Hindlimb muscle (tissue), 1 donor: ENCODE measurements around the gene PAFAH1B2. TPM values are rescaled to one million over a fixed set of nuclear protein-coding genes. Genes with fewer than 3 reads are reported as not detected.
A peak's percentile ranks its signal among the peaks of the same experiment; 100 is the strongest.

Source experiments
- DNase-seq: peaks from one replicate; pipeline ENCODE4 v3.0.0-alpha.2; 2013
- polyA plus RNA-seq: library from polyadenylated mRNA; unstranded; fragments of 120-200 nt; gene quantifications from one replicate; pipeline ENCODE4 v1.2.1, GENCODE V29; 2013; ENCODE audit not compliant: insufficient read length

Gene PAFAH1B2
- polyA plus RNA-seq, 1 donor: 49.2 TPM

DNA sequence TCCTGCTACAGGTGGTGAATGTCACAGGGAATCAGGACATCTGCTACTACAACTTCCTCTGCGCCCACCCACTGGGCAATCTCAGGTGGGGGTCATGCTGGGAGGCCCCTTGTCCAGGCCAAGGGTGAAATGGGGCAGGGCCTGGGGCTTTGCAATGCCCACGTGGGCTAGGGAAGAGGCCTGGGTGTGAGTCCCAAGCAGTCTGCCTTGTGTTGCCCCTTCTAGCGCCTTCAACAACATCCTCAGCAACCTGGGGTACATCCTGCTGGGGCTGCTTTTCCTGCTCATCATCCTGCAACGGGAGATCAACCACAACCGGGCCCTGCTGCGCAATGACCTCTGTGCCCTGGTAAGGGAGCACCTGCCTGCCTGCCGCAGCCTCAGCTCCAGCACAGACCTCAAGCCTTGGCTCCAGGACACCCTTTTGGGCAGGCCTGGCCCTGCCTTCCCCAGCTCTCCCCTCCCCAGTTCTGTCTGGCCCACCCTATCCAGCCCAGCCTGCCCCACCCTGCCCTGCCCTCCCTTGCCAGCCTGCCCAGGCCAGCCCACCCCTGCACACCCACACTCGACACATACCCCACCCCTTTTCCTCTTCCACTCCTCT lies 46.0 kb downstream of the PAFAH1B2 start:
- no peak for DNase-seq

DNA sequence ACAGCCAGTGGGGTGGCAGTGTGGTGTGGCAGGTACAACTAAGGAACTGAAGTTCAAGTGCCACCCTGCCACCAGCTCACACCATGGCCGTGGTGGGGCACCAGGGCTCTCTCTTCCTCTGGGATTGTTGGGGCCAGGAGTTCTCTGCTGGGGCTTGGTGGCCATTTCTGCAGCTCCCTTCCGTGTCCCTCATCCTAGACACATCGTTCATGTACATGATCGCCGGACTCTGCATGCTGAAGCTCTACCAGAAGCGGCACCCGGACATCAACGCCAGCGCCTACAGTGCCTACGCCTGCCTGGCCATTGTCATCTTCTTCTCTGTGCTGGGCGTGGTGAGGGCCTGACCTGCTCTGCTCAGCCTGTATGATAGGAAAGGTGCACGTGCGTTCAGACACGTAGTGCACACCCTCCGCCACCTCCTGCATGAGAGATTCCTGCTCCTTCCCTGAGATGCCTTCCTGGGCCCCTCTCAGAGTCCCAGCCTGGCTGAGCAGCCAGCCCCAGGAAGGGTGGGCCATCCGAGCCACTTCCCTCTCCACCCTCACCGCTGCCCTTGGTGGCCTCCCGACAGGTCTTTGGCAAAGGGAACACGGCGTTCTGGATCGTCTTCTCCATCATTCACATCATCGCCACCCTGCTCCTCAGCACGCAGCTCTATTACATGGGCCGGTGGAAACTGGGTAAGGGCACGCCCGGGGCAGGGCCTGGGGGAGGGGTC lies 47.8 kb downstream of the PAFAH1B2 start:
- no peak for DNase-seq

DNA sequence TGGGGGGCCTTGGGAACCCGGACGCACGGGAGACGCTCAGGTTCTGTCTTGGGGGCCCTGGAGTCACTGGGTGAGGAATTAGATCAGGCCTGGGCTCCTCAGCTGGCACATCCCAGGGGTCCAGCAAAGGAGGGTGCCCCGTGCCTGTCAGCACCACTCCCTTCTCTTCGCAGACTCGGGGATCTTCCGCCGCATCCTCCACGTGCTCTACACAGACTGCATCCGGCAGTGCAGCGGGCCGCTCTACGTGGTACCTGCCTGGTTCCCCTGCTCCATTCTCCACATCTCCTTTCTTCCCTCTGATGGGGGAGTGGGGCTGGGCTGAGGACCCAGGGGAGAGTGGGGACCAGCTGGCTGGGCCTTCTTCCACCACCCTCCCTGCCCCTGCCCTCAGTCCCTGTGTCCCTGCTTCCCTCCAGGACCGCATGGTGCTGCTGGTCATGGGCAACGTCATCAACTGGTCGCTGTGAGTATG lies 48.4 kb downstream of the PAFAH1B2 start:
- no peak for DNase-seq

DNA sequence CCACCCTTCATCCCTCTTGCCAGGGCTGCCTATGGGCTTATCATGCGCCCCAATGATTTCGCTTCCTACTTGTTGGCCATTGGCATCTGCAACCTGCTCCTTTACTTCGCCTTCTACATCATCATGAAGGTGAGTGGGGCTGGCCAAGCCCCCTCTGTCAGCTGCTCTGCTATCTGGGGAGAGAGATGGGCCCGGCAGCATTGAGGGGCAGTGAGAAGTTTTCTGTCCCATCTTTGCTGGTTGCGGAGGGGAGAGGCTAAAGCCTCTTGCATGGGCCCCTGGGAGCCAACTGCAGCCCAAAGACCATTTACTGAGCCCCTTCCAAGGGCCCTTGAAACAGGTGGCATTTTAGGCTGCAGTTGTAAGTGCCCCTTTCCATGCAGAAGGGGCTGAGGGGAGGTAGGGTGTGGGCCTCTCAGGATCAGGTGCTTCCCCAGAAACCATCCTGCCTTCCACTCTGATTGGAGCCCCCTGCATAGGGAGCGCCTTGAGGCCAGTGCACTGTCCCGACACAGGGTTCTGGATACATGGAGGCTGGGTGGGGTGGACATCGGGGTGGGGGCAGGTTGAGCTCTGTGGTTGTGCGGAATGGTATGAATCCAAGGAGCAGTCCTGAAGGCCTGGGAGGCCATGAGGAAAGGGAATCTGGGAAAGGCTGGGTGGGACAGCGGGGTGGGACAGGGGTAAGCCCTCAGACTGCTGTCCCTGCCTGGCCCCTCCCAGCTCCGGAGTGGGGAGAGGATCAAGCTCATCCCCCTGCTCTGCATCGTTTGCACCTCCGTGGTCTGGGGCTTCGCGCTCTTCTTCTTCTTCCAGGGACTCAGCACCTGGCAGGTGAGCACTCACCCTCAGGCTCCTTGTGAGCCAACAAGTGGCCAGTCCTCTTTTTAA lies 49.3 kb downstream of the PAFAH1B2 start:
- no peak for DNase-seq

DNA sequence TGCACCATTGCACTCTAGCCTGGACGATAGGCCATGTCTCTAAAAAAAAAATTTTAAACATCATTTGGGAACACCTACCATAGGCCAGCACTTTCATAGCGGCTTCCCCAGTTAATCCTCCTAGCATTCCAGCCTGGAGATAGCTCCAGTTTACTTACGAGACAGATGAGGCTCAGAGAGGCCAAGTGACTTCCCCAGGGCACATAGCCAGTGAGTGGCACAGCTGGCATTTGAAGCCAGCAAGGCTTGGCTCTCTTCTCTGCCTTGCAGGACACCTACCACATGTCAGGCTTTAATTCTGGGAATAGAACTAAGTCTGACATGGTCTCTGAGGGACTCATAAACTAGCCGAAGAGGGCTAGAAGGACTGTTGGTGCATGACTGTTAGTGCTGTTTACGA lies 50.2 kb downstream of the PAFAH1B2 start:
- no peak for DNase-seq

DNA sequence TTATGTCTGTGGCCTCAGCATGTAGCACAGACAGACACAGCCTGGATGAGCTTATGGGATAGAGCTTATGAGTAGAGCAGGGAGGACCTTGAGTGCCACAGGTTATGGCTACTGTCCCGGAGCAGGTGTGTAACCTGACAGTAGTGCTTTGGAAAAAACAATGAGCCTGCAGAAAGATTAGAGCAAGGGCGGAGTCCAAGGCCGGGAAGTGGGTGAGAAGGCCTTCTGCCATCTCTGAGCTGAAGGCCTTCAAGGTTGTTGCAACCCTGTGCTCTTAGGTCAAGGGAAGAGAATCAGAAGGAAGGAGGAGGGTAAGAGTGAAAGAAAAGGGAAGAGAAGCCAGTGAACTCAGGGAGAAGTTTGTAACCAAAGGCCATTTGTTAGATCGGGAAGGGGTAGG lies 51.2 kb downstream of the PAFAH1B2 start:
- DNase-seq: no peak

DNA sequence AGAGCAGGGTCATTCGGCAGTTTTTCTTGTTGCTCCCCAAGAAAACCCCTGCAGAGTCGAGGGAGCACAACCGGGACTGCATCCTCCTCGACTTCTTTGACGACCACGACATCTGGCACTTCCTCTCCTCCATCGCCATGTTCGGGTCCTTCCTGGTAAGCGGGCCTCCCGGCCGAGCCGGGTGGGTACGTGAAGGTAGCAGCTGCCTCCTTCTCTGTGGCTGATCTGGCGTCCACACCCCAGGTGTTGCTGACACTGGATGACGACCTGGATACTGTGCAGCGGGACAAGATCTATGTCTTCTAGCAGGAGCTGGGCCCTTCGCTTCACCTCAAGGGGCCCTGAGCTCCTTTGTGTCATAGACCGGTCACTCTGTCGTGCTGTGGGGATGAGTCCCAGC lies 51.7 kb downstream of the PAFAH1B2 start:
- DNase-seq: no peak

DNA sequence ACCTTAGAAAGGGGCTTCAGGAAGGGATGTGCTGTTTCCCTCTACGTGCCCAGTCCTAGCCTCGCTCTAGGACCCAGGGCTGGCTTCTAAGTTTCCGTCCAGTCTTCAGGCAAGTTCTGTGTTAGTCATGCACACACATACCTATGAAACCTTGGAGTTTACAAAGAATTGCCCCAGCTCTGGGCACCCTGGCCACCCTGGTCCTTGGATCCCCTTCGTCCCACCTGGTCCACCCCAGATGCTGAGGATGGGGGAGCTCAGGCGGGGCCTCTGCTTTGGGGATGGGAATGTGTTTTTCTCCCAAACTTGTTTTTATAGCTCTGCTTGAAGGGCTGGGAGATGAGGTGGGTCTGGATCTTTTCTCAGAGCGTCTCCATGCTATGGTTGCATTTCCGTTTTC lies 52.9 kb downstream of the PAFAH1B2 start:
- DNase-seq: no peak

DNA sequence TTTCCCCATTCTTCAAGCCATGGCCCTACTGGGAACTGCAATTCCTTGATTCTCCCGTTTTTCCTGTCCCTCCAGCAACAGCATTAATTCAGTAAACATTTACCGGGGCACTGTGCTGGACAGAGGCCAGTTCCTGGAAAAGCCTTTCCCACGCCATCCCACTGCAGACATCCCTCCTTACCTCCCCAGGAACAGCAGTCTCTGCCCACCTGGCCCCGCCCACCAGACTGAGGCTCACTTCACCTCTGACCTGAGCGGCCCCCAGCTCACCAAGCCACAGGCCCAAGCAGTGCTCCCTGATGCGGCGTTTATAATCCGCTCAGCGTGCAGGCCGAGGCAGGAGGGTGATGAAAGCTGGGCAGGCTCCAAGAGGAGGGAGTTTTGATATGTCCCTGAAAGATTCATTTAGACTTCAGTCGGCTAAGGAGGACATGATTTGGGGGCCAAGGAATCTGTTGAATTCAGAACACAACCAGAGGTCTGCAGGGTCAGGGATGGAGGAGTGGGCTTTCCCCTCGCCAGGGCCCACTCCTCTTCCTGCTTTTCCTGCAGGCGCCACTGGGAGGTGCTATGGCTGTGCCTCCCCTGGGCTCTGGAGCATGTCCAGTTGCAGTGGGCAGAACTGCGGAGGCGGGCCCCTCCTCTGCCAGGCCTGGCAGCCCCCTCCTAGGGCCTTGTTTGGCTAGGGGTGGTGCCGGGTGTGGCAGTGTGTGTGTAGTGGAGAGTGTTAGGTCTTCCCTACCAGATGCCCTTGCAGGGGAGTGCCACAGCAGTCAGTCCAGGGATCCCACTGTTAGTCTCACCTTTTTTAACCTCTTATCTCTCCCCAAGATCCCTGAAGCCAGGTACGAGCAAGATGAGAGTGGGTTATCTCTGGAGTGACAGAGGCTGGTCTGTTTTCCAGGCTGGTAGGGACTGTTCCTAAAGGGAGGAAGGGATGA lies 53.7 kb downstream of the PAFAH1B2 start:
- no peak for DNase-seq

DNA sequence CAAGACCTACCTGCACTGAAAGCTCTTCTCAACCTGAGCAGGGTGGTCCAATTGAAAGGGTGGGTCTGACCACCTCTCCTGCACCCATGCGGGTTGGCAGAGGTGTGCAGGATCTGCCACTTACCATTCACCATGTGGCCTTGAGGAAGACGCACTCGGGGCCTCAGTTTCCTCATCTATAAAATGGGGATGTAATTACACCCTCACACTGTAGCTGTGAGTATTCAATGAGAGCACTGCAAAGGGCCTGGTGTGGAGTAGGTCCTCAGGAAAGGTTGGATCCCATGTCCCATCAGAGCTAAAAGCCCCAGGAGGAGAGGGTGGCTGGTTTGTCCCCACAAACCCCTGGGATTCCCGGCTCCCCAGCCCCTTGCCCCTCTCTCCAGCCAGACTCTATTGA lies 54.5 kb downstream of the PAFAH1B2 start:
- no peak for DNase-seq

DNA sequence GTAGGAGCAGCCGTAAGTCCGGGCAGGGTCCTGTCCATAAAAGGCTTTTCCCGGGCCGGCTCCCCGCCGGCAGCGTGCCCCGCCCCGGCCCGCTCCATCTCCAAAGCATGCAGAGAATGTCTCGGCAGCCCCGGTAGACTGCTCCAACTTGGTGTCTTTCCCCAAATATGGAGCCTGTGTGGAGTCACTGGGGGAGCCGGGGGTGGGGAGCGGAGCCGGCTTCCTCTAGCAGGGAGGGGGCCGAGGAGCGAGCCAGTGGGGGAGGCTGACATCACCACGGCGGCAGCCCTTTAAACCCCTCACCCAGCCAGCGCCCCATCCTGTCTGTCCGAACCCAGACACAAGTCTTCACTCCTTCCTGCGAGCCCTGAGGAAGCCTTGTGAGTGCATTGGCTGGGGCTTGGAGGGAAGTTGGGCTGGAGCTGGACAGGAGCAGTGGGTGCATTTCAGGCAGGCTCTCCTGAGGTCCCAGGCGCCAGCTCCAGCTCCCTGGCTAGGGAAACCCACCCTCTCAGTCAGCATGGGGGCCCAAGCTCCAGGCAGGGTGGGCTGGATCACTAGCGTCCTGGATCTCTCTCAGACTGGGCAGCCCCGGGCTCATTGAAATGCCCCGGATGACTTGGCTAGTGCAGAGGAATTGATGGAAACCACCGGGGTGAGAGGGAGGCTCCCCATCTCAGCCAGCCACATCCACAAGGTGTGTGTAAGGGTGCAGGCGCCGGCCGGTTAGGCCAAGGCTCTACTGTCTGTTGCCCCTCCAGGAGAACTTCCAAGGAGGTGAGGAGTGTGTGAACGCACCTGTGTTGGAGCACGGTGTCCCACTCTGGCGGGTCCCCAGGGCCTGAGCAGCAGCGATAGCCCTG lies 55.2 kb downstream of the PAFAH1B2 start, which contains the start of gene TAGLN:
TSS of gene TAGLN (plus strand) at position 318 of the 863 bp plus-strand sequence. CDS start 3,644 bp downstream, outside the sequence.
- peak; percentile 72 for DNase-seq

DNA sequence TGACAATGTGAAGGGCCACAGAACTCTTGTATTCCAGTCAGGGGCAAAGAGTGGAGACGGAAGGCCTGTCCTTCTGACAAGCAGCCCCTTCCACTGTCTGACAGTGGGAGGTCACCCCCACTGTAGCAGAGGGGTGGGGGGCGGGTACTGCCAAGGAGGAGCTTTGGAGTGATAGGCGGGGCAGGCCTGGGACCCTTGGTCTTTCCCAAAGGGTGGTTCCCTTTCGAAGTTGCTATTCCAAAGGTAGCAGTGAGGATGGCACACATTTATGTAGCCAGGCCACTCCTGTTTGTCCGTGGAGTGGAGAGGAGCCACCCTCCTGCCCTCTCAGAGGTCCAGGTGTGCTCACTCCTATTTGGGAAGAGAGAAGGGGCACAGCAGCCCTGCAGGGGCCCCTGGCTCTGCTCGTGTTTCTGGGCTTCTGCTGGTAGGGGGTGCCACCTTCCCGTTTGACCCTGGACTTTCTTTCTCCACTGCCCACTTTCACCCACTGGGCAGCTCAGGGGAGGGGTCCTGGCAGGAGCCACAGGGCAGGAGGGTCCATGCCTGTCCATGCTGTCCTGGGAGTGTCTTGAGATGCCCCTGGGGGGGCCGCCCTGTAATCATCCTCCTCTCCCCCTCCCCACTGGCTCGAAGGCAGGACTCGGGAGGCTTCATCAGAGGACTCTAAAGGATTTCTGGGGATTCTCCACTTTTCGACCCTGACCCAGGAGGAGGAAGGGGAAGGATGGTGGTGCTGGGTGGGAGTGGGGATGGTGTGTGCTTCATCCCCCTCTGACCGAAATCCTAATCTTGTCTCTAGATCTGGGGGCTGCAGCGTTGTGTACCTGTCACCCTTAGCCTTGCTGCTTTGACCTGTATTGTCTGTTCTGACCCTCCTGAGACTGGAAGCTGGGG lies 56.1 kb downstream of the PAFAH1B2 start:
- no peak for DNase-seq

DNA sequence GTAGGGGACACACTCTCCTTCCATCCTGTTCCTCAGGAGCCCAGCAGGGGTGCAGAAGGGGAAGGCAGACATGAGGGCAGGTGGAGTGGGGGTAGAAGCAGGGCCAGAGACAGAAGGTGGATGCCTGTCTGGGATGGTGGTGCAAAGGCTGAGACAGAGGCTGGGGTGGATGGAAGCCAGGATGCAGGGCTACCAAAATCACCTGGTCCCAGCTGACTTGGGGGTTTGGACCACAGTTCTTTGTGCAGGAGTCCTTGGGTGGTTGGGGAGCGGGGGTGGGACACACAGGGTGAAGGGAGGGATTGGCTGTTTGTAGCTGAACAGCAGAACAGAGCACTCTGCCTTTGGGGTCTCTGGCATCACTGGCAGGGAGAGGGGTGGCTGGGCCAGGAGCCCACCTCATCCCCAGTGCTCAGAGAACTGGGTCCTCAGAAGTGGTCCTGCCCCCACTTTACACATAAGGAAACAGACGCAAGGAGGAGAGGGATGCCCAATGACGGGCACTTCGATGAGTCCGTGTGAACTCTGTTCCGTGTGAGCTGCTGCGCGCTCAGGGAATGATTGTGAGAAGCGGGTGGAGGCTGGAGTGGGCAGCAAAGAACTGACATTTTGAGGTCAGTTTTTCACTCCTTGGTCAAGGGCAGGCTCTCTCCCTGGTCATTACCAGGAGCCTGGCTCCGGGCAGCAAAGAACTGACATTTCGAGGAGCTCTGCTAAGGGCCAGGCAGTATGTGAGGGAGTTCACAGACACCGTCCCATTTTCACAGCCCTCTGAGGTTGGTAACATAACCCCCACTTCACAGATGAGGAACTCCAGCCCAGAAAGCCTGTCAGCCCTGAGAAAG lies 56.9 kb downstream of the PAFAH1B2 start:
- no peak for DNase-seq

DNA sequence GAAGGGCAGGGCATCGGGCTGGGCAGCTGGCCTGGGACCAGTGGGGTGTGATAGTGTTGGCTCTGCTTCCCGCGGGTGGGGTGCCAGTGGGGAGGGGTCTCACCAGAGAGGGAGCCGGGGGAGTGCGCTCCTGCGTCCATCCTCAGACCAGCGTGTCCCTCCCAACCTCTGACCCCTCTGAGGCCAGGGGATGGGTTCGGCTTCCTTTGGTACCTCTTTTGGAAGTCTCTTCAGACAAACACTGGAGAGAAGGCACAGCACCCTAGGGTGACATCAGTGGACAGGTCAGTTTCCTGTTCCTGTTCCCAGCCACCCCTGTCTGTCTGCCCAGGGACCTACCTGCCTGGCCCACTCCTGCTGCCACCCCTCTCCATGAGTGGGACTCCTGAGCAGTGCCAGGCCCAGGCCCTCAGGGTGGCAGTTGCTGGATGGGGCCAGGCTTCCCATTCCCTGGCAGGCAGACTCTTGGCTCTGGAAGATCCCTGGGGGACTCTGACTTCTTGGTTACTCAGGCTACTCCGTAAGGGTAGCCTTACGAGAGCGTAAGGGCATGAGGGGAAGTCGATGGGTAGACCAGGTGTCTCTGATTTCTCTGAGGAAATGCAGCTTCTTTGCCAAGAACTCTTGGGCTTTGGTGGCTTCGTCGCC lies 57.7 kb downstream of the PAFAH1B2 start:
- no peak for DNase-seq

DNA sequence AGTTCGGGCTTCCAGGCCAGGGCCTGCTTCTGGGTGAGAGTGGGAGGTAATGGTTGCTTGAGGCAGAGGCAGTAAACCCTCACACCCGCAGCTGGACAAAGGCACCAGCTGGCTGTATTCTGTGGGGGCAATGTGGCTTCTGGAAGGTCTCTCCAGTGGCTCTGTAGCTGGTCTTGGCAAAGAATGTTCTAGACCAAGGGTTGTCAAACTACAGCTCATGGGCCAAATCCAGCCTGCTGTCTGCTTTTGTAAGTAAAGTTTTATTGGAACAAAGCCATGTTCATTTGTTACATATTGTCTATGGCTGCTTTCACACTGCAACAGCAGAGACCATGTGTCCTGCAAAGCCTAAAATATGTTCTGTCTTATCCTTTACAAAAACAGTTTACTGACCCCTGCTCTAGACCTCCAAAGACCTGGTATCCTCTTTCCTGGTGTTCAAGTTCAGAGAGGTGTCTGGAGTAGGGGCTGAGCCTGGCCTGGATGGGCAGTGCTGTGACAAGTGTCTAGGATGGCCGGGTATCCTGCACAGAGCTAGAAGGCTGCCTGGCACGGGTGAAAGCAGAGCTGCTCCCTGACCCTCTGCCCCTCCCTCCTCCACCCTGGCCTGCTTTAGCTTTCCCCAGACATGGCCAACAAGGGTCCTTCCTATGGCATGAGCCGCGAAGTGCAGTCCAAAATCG lies 58.4 kb downstream of the PAFAH1B2 start:
- no peak for DNase-seq

DNA sequence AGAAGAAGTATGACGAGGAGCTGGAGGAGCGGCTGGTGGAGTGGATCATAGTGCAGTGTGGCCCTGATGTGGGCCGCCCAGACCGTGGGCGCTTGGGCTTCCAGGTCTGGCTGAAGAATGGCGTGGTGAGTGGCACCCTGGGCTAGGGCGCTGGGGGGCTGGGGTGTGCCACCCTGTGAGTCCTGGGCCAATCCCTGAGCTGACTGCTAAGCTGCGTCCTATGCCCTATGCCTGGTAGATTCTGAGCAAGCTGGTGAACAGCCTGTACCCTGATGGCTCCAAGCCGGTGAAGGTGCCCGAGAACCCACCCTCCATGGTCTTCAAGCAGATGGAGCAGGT lies 59.0 kb downstream of the PAFAH1B2 start:
- no peak for DNase-seq

DNA sequence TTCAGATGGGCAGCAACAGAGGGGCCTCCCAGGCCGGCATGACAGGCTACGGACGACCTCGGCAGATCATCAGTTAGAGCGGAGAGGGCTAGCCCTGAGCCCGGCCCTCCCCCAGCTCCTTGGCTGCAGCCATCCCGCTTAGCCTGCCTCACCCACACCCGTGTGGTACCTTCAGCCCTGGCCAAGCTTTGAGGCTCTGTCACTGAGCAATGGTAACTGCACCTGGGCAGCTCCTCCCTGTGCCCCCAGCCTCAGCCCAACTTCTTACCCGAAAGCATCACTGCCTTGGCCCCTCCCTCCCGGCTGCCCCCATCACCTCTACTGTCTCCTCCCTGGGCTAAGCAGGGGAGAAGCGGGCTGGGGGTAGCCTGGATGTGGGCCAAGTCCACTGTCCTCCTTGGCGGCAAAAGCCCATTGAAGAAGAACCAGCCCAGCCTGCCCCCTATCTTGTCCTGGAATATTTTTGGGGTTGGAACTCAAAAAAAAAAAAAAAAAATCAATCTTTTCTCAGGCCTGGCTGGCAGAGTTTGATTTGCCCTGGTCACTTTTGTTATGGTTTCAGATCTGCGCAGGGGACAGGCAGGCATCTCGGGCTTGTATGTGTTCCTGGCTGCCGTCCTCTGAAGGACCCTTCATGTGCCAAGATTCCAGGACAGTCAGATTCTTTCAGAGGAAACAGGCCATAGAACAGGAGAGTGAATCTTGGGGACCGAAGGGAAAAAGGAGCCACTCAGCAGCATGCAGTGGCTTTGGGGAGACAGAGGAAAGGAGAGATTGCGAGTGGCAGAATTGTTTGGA lies 60.4 kb downstream of the PAFAH1B2 start:
- no peak for DNase-seq
